Suppressor macrophage treated with lipopolysaccharide for 4 hours (primary cell): ENCODE results near the gene TMEM62.
"Not testable (repeated sequence)": the region's sequence is repeated elsewhere in the genome, so short reads cannot be mapped to it uniquely, and the experiment has no call there.

Experiments
- DNase-seq: peaks from one replicate; pipeline ENCODE4 v3.0.0-alpha.2; 2020

Gene TMEM62

GRCh38 chr15:43184407-43185124 is 51.2 kb downstream of the TMEM62 start:
- DNase-seq: no peak

GRCh38 chr15:43185157-43186002 is 52.0 kb downstream of the TMEM62 start, which contains the start of gene CCNDBP1:
Gene CCNDBP1 (plus strand): TSS chr15:43185403. CDS start chr15:43185499, 96 bp downstream.
- peak; percentile 94 for DNase-seq

- no peak for DNase-seq
Measured at GRCh38 chr15:43186003-43186353, 52.6 kb downstream of the TMEM62 start.

DNA sequence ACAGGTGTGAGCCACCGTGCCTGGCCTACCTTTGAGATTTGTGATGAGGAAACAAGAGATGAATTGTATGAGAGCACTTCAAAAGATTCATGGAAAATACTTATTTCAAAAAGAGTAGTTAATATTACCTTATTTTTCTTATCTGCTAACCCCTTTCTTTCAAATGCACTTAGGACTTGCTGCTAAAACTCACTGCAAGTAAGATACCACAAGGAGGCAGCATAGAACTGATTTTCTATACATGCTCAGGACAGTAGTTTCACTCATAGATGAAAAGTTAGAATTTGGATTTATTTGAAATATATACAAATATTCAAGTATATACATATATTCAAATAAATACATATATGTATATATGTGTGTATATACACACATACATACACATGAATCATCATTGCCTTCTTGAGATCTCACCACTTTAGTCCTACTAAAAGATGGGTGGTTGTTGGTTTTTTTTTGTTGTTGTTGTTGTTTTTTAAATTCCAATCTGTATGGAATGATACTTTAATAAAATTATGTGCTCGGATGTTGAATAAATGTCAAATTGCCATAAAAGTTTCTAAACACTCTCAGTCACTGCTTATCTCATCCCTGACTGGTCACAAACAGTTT is 54.3 kb downstream of the TMEM62 start:
- peak; percentile 65 for DNase-seq

GRCh38 chr15:43189296-43189695 is 55.9 kb downstream of the TMEM62 start:
- no peak for DNase-seq

DNA sequence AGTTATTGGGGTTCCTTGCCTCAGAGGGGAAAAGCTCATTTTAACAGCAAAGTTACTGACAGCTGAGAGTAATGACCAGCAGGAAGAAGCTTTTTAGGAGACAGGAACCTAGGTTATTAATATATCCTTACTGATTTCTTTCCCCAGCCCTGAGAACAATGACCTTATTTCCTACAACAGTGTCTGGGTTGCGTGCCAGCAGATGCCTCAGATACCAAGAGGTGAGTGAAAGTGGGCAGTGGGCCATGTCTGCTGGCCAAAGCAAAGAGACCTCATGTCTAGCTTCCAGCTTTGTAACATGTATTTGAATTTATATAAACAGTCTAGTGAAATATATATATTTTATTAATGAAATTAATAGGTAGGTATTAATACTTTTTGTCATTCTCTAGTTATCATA is 56.8 kb downstream of the TMEM62 start:
- DNase-seq: no peak

- DNase-seq: no peak
Measured at GRCh38 chr15:43193710-43194109, 60.3 kb downstream of the TMEM62 start.

DNA sequence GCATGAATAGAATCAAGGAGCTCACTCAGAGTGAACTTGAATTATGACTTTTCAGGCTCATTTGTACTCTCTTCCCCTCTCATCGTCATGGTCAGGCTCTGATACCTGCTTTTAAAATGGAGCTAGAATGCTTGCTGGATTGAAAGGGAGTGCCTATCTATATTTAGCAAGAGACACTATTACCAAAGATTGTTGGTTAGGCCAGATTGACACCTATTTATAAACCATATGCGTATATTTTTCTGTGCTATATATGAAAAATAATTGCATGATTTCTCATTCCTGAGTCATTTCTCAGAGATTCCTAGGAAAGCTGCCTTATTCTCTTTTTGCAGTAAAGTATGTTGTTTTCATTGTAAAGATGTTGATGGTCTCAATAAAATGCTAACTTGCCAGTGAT is 61.4 kb downstream of the TMEM62 start:
- DNase-seq: no peak

DNA sequence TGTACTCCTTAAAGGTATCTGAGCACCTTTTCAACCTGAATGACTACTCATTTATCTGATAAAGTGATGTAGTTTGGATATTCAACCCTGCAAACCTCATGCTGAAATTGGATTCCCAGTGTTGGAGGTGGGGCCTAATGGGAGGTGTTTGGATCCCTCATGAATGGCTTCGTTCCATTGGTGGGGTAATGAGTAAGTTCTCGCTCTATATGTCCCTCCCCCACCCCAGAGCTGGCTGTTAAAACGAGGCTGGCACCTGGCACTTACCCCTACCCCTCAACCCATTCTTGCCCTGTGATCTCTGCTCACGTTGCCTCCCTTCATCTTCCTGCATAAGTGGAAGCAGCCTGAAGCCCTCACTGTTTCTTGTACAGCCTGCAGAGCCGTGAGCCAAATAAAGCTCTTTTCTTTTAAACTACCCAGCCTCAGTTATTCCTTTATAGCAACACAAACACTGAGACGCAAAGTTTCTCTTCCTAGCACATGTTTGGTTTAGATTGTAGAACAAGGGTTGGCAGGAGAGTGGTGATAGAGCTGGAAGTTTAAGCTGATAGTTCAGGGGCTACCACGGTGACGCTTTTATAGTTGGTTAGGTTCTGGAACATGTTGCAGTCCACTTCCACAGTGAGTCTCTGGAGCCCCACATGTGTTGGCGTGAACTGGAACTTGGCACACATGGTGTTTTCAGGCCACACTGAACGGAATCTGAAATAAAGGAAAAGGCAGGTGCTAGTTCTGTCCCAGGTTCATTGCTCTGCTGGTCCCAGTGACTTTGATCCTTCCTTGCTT is 63.6 kb downstream of the TMEM62 start:
- DNase-seq: no peak

DNA sequence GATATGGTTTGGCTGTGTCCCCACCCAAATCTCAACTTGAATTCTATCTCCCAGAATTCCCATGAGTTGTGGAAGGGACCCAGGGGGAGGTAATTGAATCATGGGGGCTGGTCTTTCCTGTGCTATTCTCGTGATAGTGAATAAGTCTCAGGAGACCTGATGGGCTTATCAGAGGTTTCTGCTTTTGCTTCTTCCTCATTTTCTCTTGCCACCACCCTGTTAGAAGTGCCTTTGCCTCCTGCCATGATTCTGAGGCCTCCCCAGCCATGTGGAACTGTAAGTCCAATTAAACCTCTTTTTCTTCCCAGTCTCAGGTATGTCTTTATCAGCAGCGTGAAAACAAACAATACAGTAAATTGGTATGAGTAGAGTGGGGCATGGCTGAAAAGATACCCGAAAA is 64.4 kb downstream of the TMEM62 start:
- not testable (repeated sequence) for DNase-seq

GRCh38 chr15:43198556-43198955 is 65.2 kb downstream of the TMEM62 start:
- DNase-seq: not testable (repeated sequence)

DNA sequence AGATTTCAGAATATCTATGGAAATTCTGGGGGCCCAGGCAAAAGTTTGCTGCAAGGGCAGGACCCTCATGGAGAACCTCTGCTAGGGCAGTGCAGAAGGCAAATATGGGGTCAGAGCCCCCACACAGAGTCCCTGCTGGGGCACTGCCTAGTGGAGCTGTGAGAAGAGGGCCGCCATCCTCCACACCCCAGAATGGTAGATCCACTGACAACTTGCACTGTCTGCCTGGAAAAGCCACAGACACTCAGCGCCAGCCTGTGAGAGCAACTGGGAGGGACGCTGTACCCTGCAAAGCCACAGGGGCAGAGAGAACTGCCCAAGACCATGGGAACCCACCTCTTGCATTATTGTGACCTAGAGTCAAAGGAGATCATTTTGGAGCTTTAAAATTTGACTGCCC is 65.6 kb downstream of the TMEM62 start:
- DNase-seq: no peak

- no peak for DNase-seq
Measured at GRCh38 chr15:43199945-43200488, 66.6 kb downstream of the TMEM62 start.

GRCh38 chr15:43204016-43204901 is 70.9 kb downstream of the TMEM62 start:
- DNase-seq: peak; percentile 47

DNA sequence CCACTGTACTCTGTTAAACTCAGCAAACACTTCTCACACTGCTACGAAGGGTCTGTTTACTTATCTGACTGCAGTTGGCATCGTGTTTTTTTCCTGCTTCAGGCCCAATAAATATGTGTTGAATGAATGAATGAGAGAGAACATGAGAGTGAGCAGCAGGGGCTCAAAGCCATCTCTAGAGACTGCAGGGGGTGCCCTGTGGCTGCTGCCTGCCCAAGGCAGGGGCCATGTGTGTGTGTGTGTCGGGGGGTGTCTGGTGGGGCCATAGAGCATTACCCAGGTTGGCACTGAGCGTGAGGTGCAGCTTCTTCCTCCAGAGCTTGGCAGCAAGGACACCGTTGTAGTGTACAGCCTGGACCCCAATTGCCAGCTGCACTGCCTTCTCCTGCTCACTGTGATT is 72.7 kb downstream of the TMEM62 start:
- no peak for DNase-seq

GRCh38 chr15:43207024-43207423 is 73.6 kb downstream of the TMEM62 start:
- no peak for DNase-seq

DNA sequence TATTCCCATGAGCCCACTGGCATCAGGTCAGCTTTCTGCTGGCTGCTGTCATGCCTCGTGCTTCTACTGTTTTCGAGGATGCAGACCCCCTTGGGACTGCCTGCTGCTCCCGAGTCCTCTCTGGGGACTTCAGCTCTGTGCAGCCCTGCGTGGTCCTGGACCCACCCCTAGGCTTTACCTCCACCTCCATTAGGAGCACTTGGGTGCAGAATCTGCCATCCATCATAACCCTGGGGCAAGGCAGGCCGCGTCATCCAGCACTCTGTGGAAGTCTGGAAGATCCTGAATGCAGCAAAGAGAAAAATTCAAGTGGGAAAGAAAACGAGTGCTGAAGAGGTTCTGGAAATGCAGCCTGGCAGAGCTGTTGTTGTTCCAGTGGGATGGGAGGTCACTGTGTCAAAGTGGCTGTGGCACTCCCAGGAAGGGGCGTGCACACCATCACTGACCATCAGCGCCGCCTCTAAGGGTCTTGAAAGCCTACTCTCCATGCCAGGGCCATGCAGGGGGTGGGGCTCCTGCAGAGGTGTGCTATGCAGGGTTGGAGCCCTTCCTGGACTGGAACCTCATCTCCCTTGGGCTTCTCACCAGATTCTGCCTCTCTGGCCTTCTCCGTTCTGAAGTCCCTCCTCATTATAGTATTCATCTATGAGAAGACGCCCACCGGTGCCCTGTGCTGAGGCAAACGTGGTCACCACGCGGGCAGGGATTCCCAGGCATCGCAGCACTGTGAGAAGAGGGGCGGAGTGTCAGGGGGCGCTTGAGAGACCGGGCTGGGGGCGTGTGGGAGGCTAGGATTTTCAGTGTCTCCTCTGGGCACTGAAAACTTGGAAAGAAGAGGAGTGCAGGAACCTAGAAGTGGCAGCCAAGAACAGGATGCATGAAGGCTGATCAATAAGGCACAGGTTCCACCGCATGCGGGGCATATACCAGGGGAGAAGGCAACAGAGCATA is 74.9 kb downstream of the TMEM62 start:
- DNase-seq: no peak

- no peak for DNase-seq
Measured at GRCh38 chr15:43209059-43209824, 75.9 kb downstream of the TMEM62 start.

- DNase-seq: no peak
Measured at GRCh38 chr15:43210172-43210745, 76.9 kb downstream of the TMEM62 start.
